NCI-H774 (cell line): ENCODE data around the gene CTTNBP2NL.
"Not testable (repeated sequence)": the region's sequence is repeated elsewhere in the genome, so short reads cannot be mapped to it uniquely, and the experiment has no call there.

Experiments
- DNase-seq: peaks from one replicate; lab custom pipeline; 2025; lab: John Stamatoyannopoulos, UW

Gene CTTNBP2NL

GRCh38 chr1:112423666-112424065 is 27.7 kb downstream of the CTTNBP2NL start:
- not testable (repeated sequence) for DNase-seq

GRCh38 chr1:112429749-112430148 is 33.7 kb downstream of the CTTNBP2NL start:
- DNase-seq, result no peak

- DNase-seq, result no peak
Measured at GRCh38 chr1:112431038-112431437, 35.0 kb downstream of the CTTNBP2NL start.

- DNase-seq, result no peak
Measured at GRCh38 chr1:112435448-112435847, 39.4 kb downstream of the CTTNBP2NL start.

GRCh38 chr1:112436384-112437156 is 40.6 kb downstream of the CTTNBP2NL start:
- no peak for DNase-seq

- DNase-seq, result not testable (repeated sequence)
Measured at GRCh38 chr1:112438156-112438555, 42.1 kb downstream of the CTTNBP2NL start.

GRCh38 chr1:112439592-112439991 is 43.6 kb downstream of the CTTNBP2NL start:
- DNase-seq, result no peak

GRCh38 chr1:112440574-112440973 is 44.6 kb downstream of the CTTNBP2NL start:
- DNase-seq, result no peak

GRCh38 chr1:112444269-112444668 is 48.3 kb downstream of the CTTNBP2NL start:
- no peak for DNase-seq

- no peak for DNase-seq
Measured at GRCh38 chr1:112445596-112445995, 49.6 kb downstream of the CTTNBP2NL start.

- no peak for DNase-seq
Measured at GRCh38 chr1:112446411-112446810, 50.4 kb downstream of the CTTNBP2NL start.

GRCh38 chr1:112448904-112449629 is 53.1 kb downstream of the CTTNBP2NL start:
- no peak for DNase-seq

- no peak for DNase-seq
Measured at GRCh38 chr1:112449630-112449983, 53.6 kb downstream of the CTTNBP2NL start.

GRCh38 chr1:112450773-112451172 is 54.8 kb downstream of the CTTNBP2NL start:
- DNase-seq, result no peak

- DNase-seq, result not testable (repeated sequence)
Measured at GRCh38 chr1:112451301-112451700, 55.3 kb downstream of the CTTNBP2NL start.

GRCh38 chr1:112453876-112454275 is 57.9 kb downstream of the CTTNBP2NL start:
- DNase-seq, result no peak

- no peak for DNase-seq
Measured at GRCh38 chr1:112454316-112454715, 58.3 kb downstream of the CTTNBP2NL start.

GRCh38 chr1:112457241-112457640 is 61.2 kb downstream of the CTTNBP2NL start:
- no peak for DNase-seq

GRCh38 chr1:112457955-112458354 is 61.9 kb downstream of the CTTNBP2NL start:
- no peak for DNase-seq

- DNase-seq, result no peak
Measured at GRCh38 chr1:112458756-112459155, 62.7 kb downstream of the CTTNBP2NL start.

GRCh38 chr1:112460615-112461014 is 64.6 kb downstream of the CTTNBP2NL start:
- peak; percentile 33 for DNase-seq

- no peak for DNase-seq
Measured at GRCh38 chr1:112461200-112461871, 65.3 kb downstream of the CTTNBP2NL start.

- DNase-seq, result no peak
Measured at GRCh38 chr1:112462953-112463279, 66.9 kb downstream of the CTTNBP2NL start.
